RPMI7951 (cell line): ENCODE measurements around the gene CD5L. TPM values are rescaled to one million over a fixed set of nuclear protein-coding genes. Genes with fewer than 3 reads are reported as not detected.
A peak's percentile ranks its signal among the peaks of the same experiment; 100 is the strongest.

Experiments
- DNase-seq: peaks from one replicate; pipeline ENCODE4 v3.0.0-alpha.2; 2012; ENCODE audit warnings: low read depth
- total RNA-seq: library from RNA; depleted of rRNA; stranded (reverse); fragments of >200 nt; shearing (Covaris generic); gene quantifications from 2 replicates; pipeline ENCODE4 v1.2.3, GENCODE V29; 2014; rRNA removed

Gene CD5L
- total RNA-seq, 1 experiment from 2014 or later: 0.12 TPM

GRCh38 chr1:157813269-157813668, 28.3 kb downstream of the CD5L start:
- DNase-seq: no peak

GRCh38 chr1:157806431-157807149, 35.0 kb downstream of the CD5L start:
- DNase-seq: no peak

- no peak for DNase-seq
Observed at GRCh38 chr1:157803851-157804250, 37.8 kb downstream of the CD5L start.

- DNase-seq: no peak
Observed at GRCh38 chr1:157799996-157800395, 41.6 kb downstream of the CD5L start.

- peak; percentile 5 for DNase-seq
Observed at GRCh38 chr1:157798211-157798610, 43.4 kb downstream of the CD5L start.

GRCh38 chr1:157785248-157785647, 56.4 kb downstream of the CD5L start:
- DNase-seq: no peak

GRCh38 chr1:157784801-157785200, 56.8 kb downstream of the CD5L start:
- DNase-seq: no peak

- DNase-seq: no peak
Observed at GRCh38 chr1:157782931-157783330, 58.7 kb downstream of the CD5L start.

- no peak for DNase-seq
Observed at GRCh38 chr1:157781048-157781447, 60.6 kb downstream of the CD5L start.

Other genes with a start within 250 kb of the CD5L start
- gene FCRL4, start 243.7 kb downstream of the CD5L start, total RNA-seq: not detected in 2 replicates
- gene FCRL3, start 141.0 kb downstream of the CD5L start, total RNA-seq: not detected in 2 replicates
- gene FCRL2, start 64.7 kb downstream of the CD5L start, total RNA-seq: not detected in 2 replicates
- 0.10 TPM in 1 of 2 replicates, not detected in the other for gene FCRL1, start 21.7 kb downstream of the CD5L start, total RNA-seq
- gene KIRREL1, start 151.8 kb upstream of the CD5L start, total RNA-seq: 77.3 and 80.8 TPM in 2 replicates